ENCODE data around the gene PIP4K2C. TPM values are rescaled to one million over a fixed set of nuclear protein-coding genes. Genes with fewer than 3 reads are reported as not detected.

PIP4K2C gene
- total RNA-seq, 2 experiments from 2014 or later, result 15.1 to 17.3 TPM

DNA sequence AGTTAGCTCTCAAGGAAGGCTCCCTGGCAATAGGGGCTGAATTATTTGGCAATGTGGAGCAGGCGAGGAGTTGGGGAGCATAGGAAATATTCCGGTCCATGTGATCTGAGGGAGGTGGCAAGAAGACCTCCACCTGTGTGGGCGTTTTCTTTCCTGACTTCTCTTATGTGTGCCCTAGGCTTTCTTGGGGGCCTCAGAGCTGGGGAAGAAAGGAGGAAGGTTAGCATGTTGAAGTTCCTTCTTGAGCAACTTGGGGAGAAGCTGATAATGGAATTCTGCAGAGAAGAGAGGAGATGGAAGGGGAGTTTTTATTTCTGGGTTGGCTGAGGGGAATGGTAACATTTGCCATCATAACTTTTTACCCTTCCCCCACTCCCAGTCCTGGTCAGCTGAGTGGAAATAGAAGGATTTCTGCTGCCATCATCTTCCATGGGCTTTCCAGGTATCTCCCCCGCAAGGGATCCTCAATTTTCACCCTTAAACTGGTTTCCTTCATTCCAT, 14.9 kb downstream of the PIP4K2C start:
- Histone ChIP-seq H3K4me1 (ENCODE audit: insufficient read depth, low read length) (peaks cover 34% of the 10 kb centered on the region), H3K36me3 (ENCODE audit: insufficient read depth, low read length) (peaks cover 18% of the 10 kb centered on the region), H3K27ac (ENCODE audit: low read depth in 1 of 2, low read length in 2 of 2) (no peak overlapping the region), H3K27me3 (ENCODE audit: control insufficient read depth in 1 of 2, insufficient read depth in 2 of 2, low read length in 2 of 2) (no peaks in the 10 kb centered on the region), H3K4me3 (ENCODE audit: low read length) (no peak overlapping the region), H3K9me3 (ENCODE audit: control insufficient read depth in 1 of 2, insufficient read depth in 1 of 2, low read length in 2 of 2) (peaks cover 0 to 1% of the 10 kb centered on the region in 2 experiments)
- POLR2A ChIA-PET, result interaction anchor here (0.6 to 0.8 kb wide), 4 partner anchors 13 to 23 kb away, joined by 3 to 4 read pairs (median 3); no protein-coding TSS in a partner anchor
- DNase-seq (no peak), ATAC-seq (ENCODE audit: poor library complexity) (no peak)
- Mint-ChIP-seq H3K27ac (peak overlapping the region; percentile 81), H3K27me3 (peaks cover 7% of the 10 kb centered on the region), H3K9me3 (no peaks in the 10 kb centered on the region), H3K4me3 (peak overlapping the region; percentile 92), H3K4me1 (ENCODE audit: low read depth) (peaks cover 40% of the 10 kb centered on the region), H3K36me3 (ENCODE audit: low read depth) (peaks cover 33% of the 10 kb centered on the region)
- intact Hi-C loops (cut with DNase I, micrococcal nuclease), result no loop called here
- CTCF ChIA-PET, result interaction anchor here (3.9 kb wide), 1 partner anchor 22 kb away, joined by 15 read pairs; no protein-coding TSS in a partner anchor
- TF ChIP-seq, protein P1, sequence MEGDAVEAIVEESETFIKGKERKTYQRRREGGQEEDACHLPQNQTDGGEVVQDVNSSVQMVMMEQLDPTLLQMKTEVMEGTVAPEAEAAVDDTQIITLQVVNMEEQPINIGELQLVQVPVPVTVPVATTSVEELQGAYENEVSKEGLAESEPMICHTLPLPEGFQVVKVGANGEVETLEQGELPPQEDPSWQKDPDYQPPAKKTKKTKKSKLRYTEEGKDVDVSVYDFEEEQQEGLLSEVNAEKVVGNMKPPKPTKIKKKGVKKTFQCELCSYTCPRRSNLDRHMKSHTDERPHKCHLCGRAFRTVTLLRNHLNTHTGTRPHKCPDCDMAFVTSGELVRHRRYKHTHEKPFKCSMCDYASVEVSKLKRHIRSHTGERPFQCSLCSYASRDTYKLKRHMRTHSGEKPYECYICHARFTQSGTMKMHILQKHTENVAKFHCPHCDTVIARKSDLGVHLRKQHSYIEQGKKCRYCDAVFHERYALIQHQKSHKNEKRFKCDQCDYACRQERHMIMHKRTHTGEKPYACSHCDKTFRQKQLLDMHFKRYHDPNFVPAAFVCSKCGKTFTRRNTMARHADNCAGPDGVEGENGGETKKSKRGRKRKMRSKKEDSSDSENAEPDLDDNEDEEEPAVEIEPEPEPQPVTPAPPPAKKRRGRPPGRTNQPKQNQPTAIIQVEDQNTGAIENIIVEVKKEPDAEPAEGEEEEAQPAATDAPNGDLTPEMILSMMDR (IDR thresholded peaks at IDR 0.05), result no peak

DNA sequence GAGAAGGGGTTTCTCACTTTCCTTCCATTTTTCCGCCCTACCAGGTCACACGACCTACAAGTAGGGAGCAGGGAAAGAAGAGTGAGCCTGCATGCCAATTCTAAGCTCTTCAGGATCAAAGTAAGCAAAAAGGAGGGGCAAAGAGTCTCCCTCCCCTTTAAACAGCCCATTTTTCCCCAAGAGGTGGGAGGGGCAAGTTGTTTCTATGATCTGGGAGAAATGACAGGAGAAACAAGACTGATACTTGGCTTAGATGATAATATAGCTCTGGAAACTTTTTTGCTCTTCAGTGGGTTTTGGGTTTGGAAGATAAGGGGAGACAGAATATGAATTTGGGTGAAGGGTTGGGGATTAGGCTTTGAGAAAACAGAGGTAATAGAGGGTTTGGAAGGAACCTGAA, 15.4 kb downstream of the PIP4K2C start:
- Mint-ChIP-seq H3K9me3 (no peaks in the 10 kb centered on the region), H3K27ac (no peak overlapping the region), H3K4me1 (ENCODE audit: low read depth) (peaks cover 41% of the 10 kb centered on the region), H3K36me3 (ENCODE audit: low read depth) (peaks cover 27% of the 10 kb centered on the region), H3K4me3 (peak overlapping the region; percentile 76), H3K27me3 (peaks cover 8% of the 10 kb centered on the region)
- peaks cover 0 to 3% of the 10 kb centered on the region in 2 experiments for H3K9me3 ChIP-seq (ENCODE audit: control insufficient read depth in 1 of 2, insufficient read depth in 1 of 2, low read length in 2 of 2)
- TF ChIP-seq, protein P1 (IDR thresholded peaks at IDR 0.05), result no peak
- POLR2A ChIA-PET, result no interaction called here
- ATAC-seq (ENCODE audit: poor library complexity) (no peak), DNase-seq (no peak)
- H3K4me3 ChIP-seq (ENCODE audit: low read length), result no peak overlapping the region
- peaks cover 39% of the 10 kb centered on the region for H3K4me1 ChIP-seq (ENCODE audit: insufficient read depth, low read length)
- CTCF ChIA-PET, result interaction anchor here (3.9 kb wide), 1 partner anchor 23 kb away, joined by 15 read pairs; no protein-coding TSS in a partner anchor
- H3K36me3 ChIP-seq (ENCODE audit: insufficient read depth, low read length), result peaks cover 13% of the 10 kb centered on the region
- no peaks in the 10 kb centered on the region for H3K27me3 ChIP-seq (ENCODE audit: control insufficient read depth in 1 of 2, insufficient read depth in 2 of 2, low read length in 2 of 2)
- H3K27ac ChIP-seq (ENCODE audit: low read depth in 1 of 2, low read length in 2 of 2), result no peak overlapping the region
- intact Hi-C loops (cut with DNase I, micrococcal nuclease), result no loop called here

DNA sequence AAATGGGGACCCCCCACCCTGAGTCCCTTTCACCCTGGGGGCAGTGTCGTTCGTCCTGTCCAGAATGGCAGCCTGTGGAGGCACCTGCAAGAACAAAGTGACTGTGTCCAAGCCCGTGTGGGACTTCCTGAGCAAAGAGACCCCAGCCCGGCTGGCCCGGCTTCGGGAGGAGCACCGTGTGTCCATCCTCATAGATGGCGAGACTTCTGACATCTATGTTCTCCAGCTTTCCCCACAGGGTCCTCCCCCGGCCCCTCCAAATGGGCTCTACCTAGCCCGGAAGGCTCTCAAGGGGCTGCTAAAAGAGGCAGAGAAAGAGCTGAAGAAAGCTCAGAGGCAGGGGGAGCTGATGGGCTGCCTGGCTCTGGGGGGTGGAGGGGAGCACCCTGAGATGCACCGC, 15.8 kb downstream of the PIP4K2C start:
- Mint-ChIP-seq H3K4me3 (peak overlapping the region; percentile 76), H3K36me3 (ENCODE audit: low read depth) (peaks cover 23% of the 10 kb centered on the region), H3K27ac (no peak overlapping the region), H3K27me3 (peaks cover 8% of the 10 kb centered on the region), H3K4me1 (ENCODE audit: low read depth) (peaks cover 41% of the 10 kb centered on the region), H3K9me3 (no peaks in the 10 kb centered on the region)
- peaks cover 42% of the 10 kb centered on the region for H3K4me1 ChIP-seq (ENCODE audit: insufficient read depth, low read length)
- peaks cover 0 to 3% of the 10 kb centered on the region in 2 experiments for H3K9me3 ChIP-seq (ENCODE audit: control insufficient read depth in 1 of 2, insufficient read depth in 1 of 2, low read length in 2 of 2)
- TF ChIP-seq, protein P1 (IDR thresholded peaks at IDR 0.05), result no peak
- no peak for DNase-seq
- CTCF ChIA-PET, result interaction anchor here (2.0 to 3.9 kb wide), 2 partner anchors 13 to 23 kb away, joined by 6 to 15 read pairs; no protein-coding TSS in a partner anchor
- H3K27ac ChIP-seq (ENCODE audit: low read depth in 1 of 2, low read length in 2 of 2), result no peak overlapping the region
- no peak overlapping the region for H3K4me3 ChIP-seq (ENCODE audit: low read length)
- intact Hi-C loops (cut with DNase I, micrococcal nuclease), result no loop called here
- peaks cover 0 to 1% of the 10 kb centered on the region in 2 experiments for H3K27me3 ChIP-seq (ENCODE audit: control insufficient read depth in 1 of 2, insufficient read depth in 2 of 2, low read length in 2 of 2)
- ATAC-seq (ENCODE audit: poor library complexity), result no peak
- H3K36me3 ChIP-seq (ENCODE audit: insufficient read depth, low read length), result peaks cover 8% of the 10 kb centered on the region
- POLR2A ChIA-PET, result no interaction called here
